Tibial artery (tissue), 4 donors: Measurements from ENCODE around the gene ZBTB34.

ENCODE experiments used
- DNase-seq, 2 donors: peaks; one replicate each; pipeline ENCODE4 v3.0.0-alpha.2; 2019
- H3K27ac ChIP-seq, 2 donors: fragments of 200-600 bp; sonication (generic) in 1 of 2; 1 replicate in 1 of 2; 2 replicates in 1 of 2; pipeline ENCODE4 v1.5.1; 2018 to 2019; ENCODE audit warnings: mild to moderate bottlenecking in 1 of 2
- H3K27me3 ChIP-seq, 2 donors: fragments of 200-600 bp; sonication (generic) in 1 of 2; one replicate each; pipeline versions ENCODE4 v1.5.1 to v1.6.0; 2016 to 2019
- H3K36me3 ChIP-seq, 3 donors: fragments of 200-600 bp; sonication (generic) in 2 of 3; one replicate each; pipeline ENCODE4 v1.5.1; 2016 to 2019; ENCODE audit warnings: mild to moderate bottlenecking in 2 of 3
- H3K4me1 ChIP-seq, 4 donors: fragments of 200-600 bp; sonication (generic) in 2 of 4; 1 replicate in 3 of 4; 2 replicates in 1 of 4; pipeline ENCODE4 v1.5.1; 2016 to 2019
- H3K4me3 ChIP-seq, 2 donors: fragments of 200-600 bp; sonication (generic) in 1 of 2; 1 replicate in 1 of 2; 2 replicates in 1 of 2; pipeline ENCODE4 v1.5.1; 2018 to 2019; ENCODE audit warnings: mild to moderate bottlenecking in 2 of 2
- H3K9me3 ChIP-seq, 3 donors: fragments of 200-600 bp; sonication (generic) in 1 of 3; one replicate each; pipeline ENCODE4 v1.5.1; 2016 to 2019
- CTCF ChIP-seq, 2 experiments: fragments of 200-600 bp in 1 of 2; fragments of 450-650 bp in 1 of 2; IDR thresholded peaks; one replicate each; pipeline ENCODE4 v1.5.1; 2017 to 2019; ENCODE audit warnings: antibody characterized with exemption in 2 of 2, mild to moderate bottlenecking in 1 of 2, moderate library complexity in 1 of 2
- intact Hi-C: fragments of 100-400 bp; cut with DNase I; formaldehyde crosslinking; loops from one replicate; pipeline ENCODE4 v1.15.0; 2023; ENCODE audit warnings: low total_unique reads

ZBTB34 gene

DNA sequence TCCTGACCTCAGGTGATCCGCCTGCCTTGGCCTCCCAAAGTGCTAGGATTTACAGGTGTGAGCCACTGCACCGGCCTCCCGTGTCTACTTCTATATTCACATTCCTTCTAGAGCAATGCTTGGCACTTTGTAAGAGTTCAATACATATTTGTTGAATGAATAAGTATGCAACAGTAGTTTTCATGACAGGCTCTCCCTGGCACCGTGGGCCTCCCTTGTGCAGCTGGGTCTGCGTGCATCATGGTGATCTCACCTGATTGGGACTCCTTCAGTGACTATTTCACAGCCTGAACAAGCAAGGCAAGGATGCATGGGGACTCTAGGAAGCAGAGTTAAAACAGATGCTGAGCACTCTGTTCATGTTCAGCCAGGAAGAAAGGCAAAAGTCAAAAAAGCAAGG lies 6.8 kb upstream of the ZBTB34 start:
- H3K4me3 ChIP-seq: no peak overlapping the region
- H3K36me3 ChIP-seq: no peaks in the 10 kb centered on the region
- H3K27me3 ChIP-seq: peaks cover 0 to 25% of the 10 kb centered on the region in 2 donors
- TF ChIP-seq CTCF (IDR thresholded peaks at IDR 0.05): no peak
- intact Hi-C loops: no loop called here
- peak in 1 of 2 donors; percentile 48 for DNase-seq
- no peaks in the 10 kb centered on the region for H3K4me1 ChIP-seq
- no peaks in the 10 kb centered on the region for H3K9me3 ChIP-seq
- no peak overlapping the region for H3K27ac ChIP-seq

DNA sequence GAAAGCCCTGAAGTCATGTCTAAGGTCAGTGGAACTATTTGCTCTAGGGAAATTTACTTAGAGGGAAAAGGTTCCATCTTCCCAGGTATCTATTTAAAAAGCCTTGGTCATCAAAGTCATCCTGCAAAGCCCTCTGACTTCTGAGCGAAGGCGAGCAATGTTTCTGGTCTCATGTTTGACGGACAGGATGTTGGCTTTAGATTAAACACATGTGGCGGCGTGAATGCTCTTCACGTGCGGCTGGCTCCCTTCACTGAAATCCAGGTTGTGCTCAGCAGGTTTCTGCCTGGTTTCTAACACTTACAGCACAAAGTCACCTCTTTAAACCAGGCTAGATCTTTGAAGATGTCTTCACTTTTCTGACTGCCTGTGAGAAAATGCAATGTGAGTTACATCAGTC lies 5.7 kb upstream of the ZBTB34 start:
- intact Hi-C loops: no loop called here
- Histone ChIP-seq H3K9me3 (no peaks in the 10 kb centered on the region), H3K4me1 (peaks cover 0 to 2% (median under 1%) of the 10 kb centered on the region in 4 donors), H3K27me3 (peaks cover 0 to 25% of the 10 kb centered on the region in 2 donors), H3K36me3 (no peaks in the 10 kb centered on the region), H3K4me3 (no peak overlapping the region), H3K27ac (no peak overlapping the region)
- no peak for DNase-seq
- no peak for TF ChIP-seq CTCF (IDR thresholded peaks at IDR 0.05)

DNA sequence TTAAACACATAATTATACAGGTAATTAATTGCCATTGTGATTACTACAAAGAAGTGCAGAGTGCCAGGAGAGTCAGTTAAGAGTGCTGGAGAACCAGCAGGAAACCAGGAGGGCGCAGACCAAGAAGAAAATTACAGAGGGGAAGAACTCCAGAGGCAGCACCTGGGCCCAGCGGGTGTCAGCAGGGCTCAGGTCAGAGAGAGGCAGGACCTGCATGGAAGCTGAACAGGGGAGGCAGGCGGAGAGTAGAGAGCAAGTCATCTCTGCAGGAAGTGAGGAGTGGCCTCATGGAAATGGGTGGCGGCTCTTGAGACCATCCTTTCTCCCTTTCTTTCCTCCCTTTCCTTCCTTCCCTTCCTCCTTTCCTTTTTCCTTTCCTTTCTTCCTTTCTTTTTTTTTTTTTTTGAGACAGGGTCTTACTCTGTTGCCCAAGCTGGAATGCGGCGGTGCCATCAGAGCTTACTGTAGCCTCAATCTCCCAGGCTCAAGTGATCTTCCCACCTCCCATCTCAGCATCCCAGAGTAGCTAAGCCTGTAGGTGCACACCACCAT lies 4.0 kb upstream of the ZBTB34 start:
- Histone ChIP-seq H3K4me1 (peaks cover 0 to 6% (median 6%) of the 10 kb centered on the region in 4 donors), H3K4me3 (no peak overlapping the region), H3K27ac (no peak overlapping the region), H3K36me3 (no peaks in the 10 kb centered on the region), H3K27me3 (peaks cover 0 to 20% of the 10 kb centered on the region in 2 donors), H3K9me3 (no peaks in the 10 kb centered on the region)
- intact Hi-C loops: no loop called here
- no peak for DNase-seq
- TF ChIP-seq CTCF (IDR thresholded peaks at IDR 0.05): no peak

DNA sequence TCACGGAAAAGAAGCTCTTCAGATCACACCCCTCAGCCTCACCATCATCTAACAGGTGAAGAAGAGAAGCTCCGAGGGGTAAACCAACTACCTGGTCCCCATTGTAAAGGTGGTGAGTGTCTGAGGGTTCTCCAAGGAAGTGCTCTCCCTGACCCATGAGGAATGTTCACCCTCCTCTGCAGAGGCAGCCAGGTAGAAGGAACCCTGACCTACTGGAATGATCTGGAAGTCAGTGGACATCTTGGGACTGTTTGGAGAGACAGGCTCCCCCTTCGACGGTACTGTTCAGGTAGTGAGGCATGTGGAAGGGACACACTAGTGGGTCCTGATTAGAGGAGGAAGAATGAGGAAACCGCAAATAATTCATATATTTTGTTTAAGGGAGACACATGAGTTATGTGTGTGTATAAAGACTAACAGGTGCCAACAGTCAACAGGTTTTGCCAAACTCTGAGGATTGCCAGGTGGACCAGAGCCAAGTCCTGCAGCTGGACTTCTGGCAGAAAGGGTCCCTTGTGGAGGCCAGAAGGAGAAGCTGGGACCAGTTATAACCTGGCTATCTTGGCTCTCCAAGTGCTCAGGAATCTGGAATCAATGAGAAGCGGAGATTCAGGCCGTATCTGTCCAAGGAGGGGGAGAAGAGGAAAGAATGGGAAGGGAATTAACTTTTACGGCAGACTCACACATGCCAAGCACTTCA lies 3.0 kb upstream of the ZBTB34 start:
- TF ChIP-seq CTCF (IDR thresholded peaks at IDR 0.05): no peak
- H3K27ac ChIP-seq: no peak overlapping the region
- no peak for DNase-seq
- H3K36me3 ChIP-seq: no peaks in the 10 kb centered on the region
- no peaks in the 10 kb centered on the region for H3K9me3 ChIP-seq
- no peak overlapping the region for H3K4me3 ChIP-seq
- peaks cover 0 to 14% of the 10 kb centered on the region in 2 donors for H3K27me3 ChIP-seq
- peaks cover 0 to 16% (median 15%) of the 10 kb centered on the region in 4 donors for H3K4me1 ChIP-seq
- intact Hi-C loops: no loop called here

DNA sequence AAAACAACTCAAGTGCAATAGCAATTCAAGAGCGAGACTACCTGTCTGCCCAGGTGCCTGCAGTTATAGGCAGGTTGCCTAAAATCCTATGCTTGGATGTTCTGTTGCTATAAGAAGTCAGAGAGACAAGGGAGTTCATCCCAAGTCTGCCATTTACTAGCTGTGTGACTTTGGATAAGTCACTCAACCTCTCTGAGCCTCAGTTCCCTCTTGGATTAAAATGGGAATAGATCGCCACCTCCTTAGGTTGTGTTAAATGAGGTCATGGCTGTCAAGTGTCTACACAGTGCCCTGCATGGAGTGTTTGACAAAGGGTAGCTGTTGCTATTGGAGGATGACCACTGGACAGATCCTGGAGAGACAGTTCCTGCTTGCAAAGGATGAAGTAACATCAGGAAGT lies 1.3 kb upstream of the ZBTB34 start:
- Histone ChIP-seq H3K4me1 (peaks cover 0 to 27% (median 20%) of the 10 kb centered on the region in 4 donors), H3K4me3 (no peak overlapping the region), H3K36me3 (peaks cover under 1 to 6% (median 5%) of the 10 kb centered on the region in 3 donors), H3K27ac (no peak overlapping the region), H3K9me3 (no peaks in the 10 kb centered on the region), H3K27me3 (peaks cover 0 to 4% of the 10 kb centered on the region in 2 donors)
- no peak for DNase-seq
- no peak for TF ChIP-seq CTCF (IDR thresholded peaks at IDR 0.05)
- intact Hi-C loops: no loop called here
